GM23338 (cell line): ENCODE measurements around the gene ACP6. TPM values are rescaled to one million over a fixed set of nuclear protein-coding genes. Genes with fewer than 3 reads are reported as not detected.

Experiments
- ATAC-seq: fragments of 200-7000 bp; cut with Tn5 transposase; 3 replicates; pipeline ENCODE4 v1.9.1; 2020
- DNase-seq: peaks from one replicate; pipeline ENCODE4 v3.0.0-alpha.2; 2015; ENCODE audit warnings: low spot score
- H2AFZ ChIP-seq: fragments of 200-600 bp; sonication (generic); 2 replicates; pipeline ENCODE4 v1.8.0; 2016; ENCODE audit warnings: antibody characterized with exemption, mild to moderate bottlenecking, moderate library complexity
- H3F3A ChIP-seq: fragments of 200-600 bp; sonication (generic); replicated peaks from 2 replicates; pipeline ENCODE4 v1.8.0; 2017; ENCODE audit warnings: antibody characterized with exemption, mixed run types, low read depth
- H3K27ac ChIP-seq: fragments of 200-600 bp; sonication (generic); 2 replicates; pipeline ENCODE4 v1.6.1; 2016; ENCODE audit warnings: low read depth
- H3K27me3 ChIP-seq: fragments of 200-600 bp; sonication (generic); 2 replicates; pipeline ENCODE4 v1.8.0; 2016; ENCODE audit warnings: mild to moderate bottlenecking, mixed run types, moderate library complexity; ENCODE audit not compliant: insufficient read depth
- H3K36me3 ChIP-seq: fragments of 200-600 bp; sonication (generic); 2 replicates; pipeline ENCODE4 v1.8.0; 2016; ENCODE audit warnings: mild to moderate bottlenecking; ENCODE audit not compliant: insufficient read depth
- H3K4me1 ChIP-seq: fragments of 200-600 bp; sonication (generic); 2 replicates; pipeline ENCODE4 v1.8.0; 2016; ENCODE audit warnings: mild to moderate bottlenecking, moderate library complexity; ENCODE audit not compliant: insufficient read depth
- H3K4me2 ChIP-seq: fragments of 200-600 bp; sonication (generic); 2 replicates; pipeline ENCODE4 v1.7.1; 2017; ENCODE audit warnings: mixed run types
- H3K4me3 ChIP-seq: fragments of 200-600 bp; sonication (generic); 2 replicates; pipeline ENCODE4 v1.6.1; 2016; ENCODE audit warnings: mixed run types
- H3K79me2 ChIP-seq: fragments of 200-600 bp; sonication (generic); replicated peaks from 2 replicates; pipeline ENCODE4 v1.8.0; 2017; ENCODE audit warnings: mild to moderate bottlenecking; ENCODE audit not compliant: insufficient read depth
- H3K9me2 ChIP-seq: fragments of 200-600 bp; sonication (generic); 2 replicates; pipeline ENCODE4 v1.8.0; 2017; ENCODE audit not compliant: insufficient read depth
- H4K20me1 ChIP-seq: fragments of 200-600 bp; sonication (generic); replicated peaks from 2 replicates; pipeline ENCODE4 v1.8.0; 2017; ENCODE audit warnings: mild to moderate bottlenecking; ENCODE audit not compliant: insufficient read depth
- H3K27ac Mint-ChIP-seq: 2 replicates; pipeline ENCODE4 v1.8.0; 2020; ENCODE audit warnings: inconsistent platforms, mild to moderate bottlenecking, moderate library complexity, mixed read lengths
- H3K27me3 Mint-ChIP-seq: 3 replicates; pipeline ENCODE4 v1.8.0; 2022; ENCODE audit warnings: low read depth, mild to moderate bottlenecking, moderate library complexity, mixed read lengths, inconsistent platforms; ENCODE audit not compliant: insufficient read depth, poor library complexity
- H3K36me3 Mint-ChIP-seq: 3 replicates; pipeline ENCODE4 v1.8.0; 2021; ENCODE audit warnings: low read depth, mild to moderate bottlenecking, inconsistent platforms, moderate library complexity, mixed read lengths
- H3K4me1 Mint-ChIP-seq: 3 replicates; pipeline ENCODE4 v1.8.0; 2020; ENCODE audit warnings: mild to moderate bottlenecking, inconsistent platforms, mixed read lengths
- H3K4me3 Mint-ChIP-seq: 3 replicates; pipeline ENCODE4 v1.8.0; 2021; ENCODE audit warnings: moderate library complexity, mild to moderate bottlenecking, inconsistent platforms, mixed read lengths
- H3K9me3 Mint-ChIP-seq: 3 replicates; pipeline ENCODE4 v1.8.0; 2020; ENCODE audit warnings: moderate library complexity, mild to moderate bottlenecking, inconsistent platforms, mixed read lengths
- CREB1 ChIP-seq: fragments of 250-450 bp; sonication (Bioruptor Pico); IDR thresholded peaks from 2 replicates; pipeline ENCODE4 v1.5.0; 2020; ENCODE audit warnings: low read depth, mild to moderate bottlenecking, moderate library complexity
- EZH2 ChIP-seq: fragments of 200-600 bp; sonication (generic); IDR thresholded peaks from one replicate; pipeline ENCODE4 v1.8.0; 2017; ENCODE audit warnings: antibody characterized with exemption, mild to moderate bottlenecking, low read depth; ENCODE audit not compliant: unreplicated experiment
- EZH2phosphoT487 ChIP-seq: fragments of 200-600 bp; sonication (generic); IDR thresholded peaks from one replicate; pipeline ENCODE4 v1.8.1; 2018; ENCODE audit warnings: antibody characterized with exemption; ENCODE audit not compliant: unreplicated experiment
- JUNB ChIP-seq: IDR thresholded peaks from one replicate; pipeline ENCODE4 v1.6.1; 2016; ENCODE audit warnings: antibody characterized with exemption; ENCODE audit not compliant: unreplicated experiment
- NANOG ChIP-seq: IDR thresholded peaks from 2 replicates; pipeline ENCODE4 v1.6.1; 2016; ENCODE audit warnings: antibody characterized with exemption, borderline replicate concordance
- POLR2AphosphoS5 ChIP-seq: IDR thresholded peaks from 2 replicates; pipeline ENCODE4 v1.6.1; 2016; ENCODE audit warnings: antibody characterized with exemption, low read depth
- STAT1 ChIP-seq: IDR thresholded peaks from one replicate; pipeline ENCODE4 v1.6.1; 2016; ENCODE audit warnings: antibody characterized with exemption; ENCODE audit not compliant: unreplicated experiment
- ZNF114 ChIP-seq: fragments of 250-450 bp; sonication (Bioruptor Pico); IDR thresholded peaks from 2 replicates; pipeline ENCODE4 v1.5.0; 2020; ENCODE audit warnings: mild to moderate bottlenecking, moderate library complexity
- ZNF331 ChIP-seq: fragments of 250-450 bp; sonication (Bioruptor Pico); IDR thresholded peaks from 2 replicates; pipeline ENCODE4 v1.5.0; 2020; ENCODE audit warnings: low read depth, mild to moderate bottlenecking, moderate library complexity
- polyA plus RNA-seq: library from polyadenylated mRNA; unstranded; fragments of >200 nt; fragmentation: Nextera tagmentation; extraction: Ambion mirVana; gene quantifications from 2 replicates; pipeline ENCODE4 v1.2.1, GENCODE V29; 2016
- total RNA-seq: library from RNA; depleted of rRNA; stranded (reverse); fragments of >200 nt; shearing (Covaris generic); gene quantifications from 2 replicates; pipeline ENCODE4 v1.2.3, GENCODE V29; 2014
- TF ChIP-seq, protein P1 (sequence below): fragments of 250-450 bp; sonication (Bioruptor Pico); IDR thresholded peaks from 2 replicates; pipeline ENCODE4 v1.5.0; 2020; ENCODE audit warnings: mild to moderate bottlenecking, moderate library complexity
- TF ChIP-seq, protein P2 (sequence below): IDR thresholded peaks from one replicate; pipeline ENCODE4 v1.6.1; 2018; ENCODE audit warnings: antibody characterized with exemption; ENCODE audit not compliant: unreplicated experiment
- TF ChIP-seq, protein P3 (sequence below): IDR thresholded peaks from 2 replicates; pipeline ENCODE4 v1.6.1; 2016; ENCODE audit warnings: antibody characterized with exemption
- TF ChIP-seq, protein P4 (sequence below), 2 experiments: fragments of 200-600 bp in 1 of 2; sonication (generic) in 1 of 2; conservative IDR thresholded peaks; 2 replicates each; pipeline versions ENCODE4 v1.5.1 to v1.6.1; 2016 to 2017; ENCODE audit warnings: antibody characterized with exemption in 2 of 2, low read depth in 2 of 2, mild to moderate bottlenecking in 2 of 2, moderate library complexity in 1 of 2

ACP6 gene
- total and polyA plus RNA-seq, 2 experiments from 2014 or later: 20.6 to 26.5 TPM

DNA sequence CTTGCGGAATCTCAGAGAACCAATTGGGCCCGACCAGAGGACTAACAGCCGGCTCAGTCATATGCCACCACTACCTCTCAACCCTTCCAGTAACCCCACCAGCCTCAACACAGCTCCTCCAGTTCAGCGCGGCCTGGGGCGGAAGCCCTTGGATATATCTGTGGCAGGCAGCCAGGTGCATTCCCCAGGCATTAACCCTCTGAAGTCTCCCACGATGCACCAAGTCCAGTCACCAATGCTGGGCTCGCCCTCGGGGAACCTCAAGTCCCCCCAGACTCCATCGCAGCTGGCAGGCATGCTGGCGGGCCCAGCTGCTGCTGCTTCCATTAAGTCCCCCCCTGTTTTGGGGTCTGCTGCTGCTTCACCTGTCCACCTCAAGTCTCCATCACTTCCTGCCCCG lies 49.8 kb downstream of the ACP6 start:
- TF ChIP-seq ZNF114 (CRISPR knock-in tag) (no peak), EZH2 (no peak), POLR2AphosphoS5 (no peak), EZH2phosphoT487 (no peak), ZNF331 (CRISPR knock-in tag) (no peak), CREB1 (CRISPR knock-in tag) (no peak), STAT1 (no peak), JUNB (no peak), NANOG (no peak)
- TF ChIP-seq, protein P1, sequence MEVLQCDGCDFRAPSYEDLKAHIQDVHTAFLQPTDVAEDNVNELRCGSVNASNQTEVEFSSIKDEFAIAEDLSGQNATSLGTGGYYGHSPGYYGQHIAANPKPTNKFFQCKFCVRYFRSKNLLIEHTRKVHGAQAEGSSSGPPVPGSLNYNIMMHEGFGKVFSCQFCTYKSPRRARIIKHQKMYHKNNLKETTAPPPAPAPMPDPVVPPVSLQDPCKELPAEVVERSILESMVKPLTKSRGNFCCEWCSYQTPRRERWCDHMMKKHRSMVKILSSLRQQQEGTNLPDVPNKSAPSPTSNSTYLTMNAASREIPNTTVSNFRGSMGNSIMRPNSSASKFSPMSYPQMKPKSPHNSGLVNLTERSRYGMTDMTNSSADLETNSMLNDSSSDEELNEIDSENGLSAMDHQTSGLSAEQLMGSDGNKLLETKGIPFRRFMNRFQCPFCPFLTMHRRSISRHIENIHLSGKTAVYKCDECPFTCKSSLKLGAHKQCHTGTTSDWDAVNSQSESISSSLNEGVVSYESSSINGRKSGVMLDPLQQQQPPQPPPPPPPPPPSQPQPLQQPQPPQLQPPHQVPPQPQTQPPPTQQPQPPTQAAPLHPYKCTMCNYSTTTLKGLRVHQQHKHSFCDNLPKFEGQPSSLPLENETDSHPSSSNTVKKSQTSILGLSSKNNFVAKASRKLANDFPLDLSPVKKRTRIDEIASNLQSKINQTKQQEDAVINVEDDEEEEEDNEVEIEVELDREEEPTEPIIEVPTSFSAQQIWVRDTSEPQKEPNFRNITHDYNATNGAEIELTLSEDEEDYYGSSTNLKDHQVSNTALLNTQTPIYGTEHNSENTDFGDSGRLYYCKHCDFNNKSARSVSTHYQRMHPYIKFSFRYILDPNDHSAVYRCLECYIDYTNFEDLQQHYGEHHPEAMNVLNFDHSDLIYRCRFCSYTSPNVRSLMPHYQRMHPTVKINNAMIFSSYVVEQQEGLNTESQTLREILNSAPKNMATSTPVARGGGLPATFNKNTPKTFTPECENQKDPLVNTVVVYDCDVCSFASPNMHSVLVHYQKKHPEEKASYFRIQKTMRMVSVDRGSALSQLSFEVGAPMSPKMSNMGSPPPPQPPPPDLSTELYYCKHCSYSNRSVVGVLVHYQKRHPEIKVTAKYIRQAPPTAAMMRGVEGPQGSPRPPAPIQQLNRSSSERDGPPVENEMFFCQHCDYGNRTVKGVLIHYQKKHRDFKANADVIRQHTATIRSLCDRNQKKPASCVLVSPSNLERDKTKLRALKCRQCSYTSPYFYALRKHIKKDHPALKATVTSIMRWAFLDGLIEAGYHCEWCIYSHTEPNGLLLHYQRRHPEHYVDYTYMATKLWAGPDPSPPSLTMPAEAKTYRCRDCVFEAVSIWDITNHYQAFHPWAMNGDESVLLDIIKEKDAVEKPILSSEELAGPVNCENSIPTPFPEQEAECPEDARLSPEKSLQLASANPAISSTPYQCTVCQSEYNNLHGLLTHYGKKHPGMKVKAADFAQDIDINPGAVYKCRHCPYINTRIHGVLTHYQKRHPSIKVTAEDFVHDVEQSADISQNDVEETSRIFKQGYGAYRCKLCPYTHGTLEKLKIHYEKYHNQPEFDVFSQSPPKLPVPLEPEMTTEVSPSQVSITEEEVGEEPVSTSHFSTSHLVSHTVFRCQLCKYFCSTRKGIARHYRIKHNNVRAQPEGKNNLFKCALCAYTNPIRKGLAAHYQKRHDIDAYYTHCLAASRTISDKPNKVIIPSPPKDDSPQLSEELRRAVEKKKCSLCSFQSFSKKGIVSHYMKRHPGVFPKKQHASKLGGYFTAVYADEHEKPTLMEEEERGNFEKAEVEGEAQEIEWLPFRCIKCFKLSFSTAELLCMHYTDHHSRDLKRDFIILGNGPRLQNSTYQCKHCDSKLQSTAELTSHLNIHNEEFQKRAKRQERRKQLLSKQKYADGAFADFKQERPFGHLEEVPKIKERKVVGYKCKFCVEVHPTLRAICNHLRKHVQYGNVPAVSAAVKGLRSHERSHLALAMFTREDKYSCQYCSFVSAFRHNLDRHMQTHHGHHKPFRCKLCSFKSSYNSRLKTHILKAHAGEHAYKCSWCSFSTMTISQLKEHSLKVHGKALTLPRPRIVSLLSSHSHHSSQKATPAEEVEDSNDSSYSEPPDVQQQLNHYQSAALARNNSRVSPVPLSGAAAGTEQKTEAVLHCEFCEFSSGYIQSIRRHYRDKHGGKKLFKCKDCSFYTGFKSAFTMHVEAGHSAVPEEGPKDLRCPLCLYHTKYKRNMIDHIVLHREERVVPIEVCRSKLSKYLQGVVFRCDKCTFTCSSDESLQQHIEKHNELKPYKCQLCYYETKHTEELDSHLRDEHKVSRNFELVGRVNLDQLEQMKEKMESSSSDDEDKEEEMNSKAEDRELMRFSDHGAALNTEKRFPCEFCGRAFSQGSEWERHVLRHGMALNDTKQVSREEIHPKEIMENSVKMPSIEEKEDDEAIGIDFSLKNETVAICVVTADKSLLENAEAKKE: no peak
- TF ChIP-seq, protein P2, sequence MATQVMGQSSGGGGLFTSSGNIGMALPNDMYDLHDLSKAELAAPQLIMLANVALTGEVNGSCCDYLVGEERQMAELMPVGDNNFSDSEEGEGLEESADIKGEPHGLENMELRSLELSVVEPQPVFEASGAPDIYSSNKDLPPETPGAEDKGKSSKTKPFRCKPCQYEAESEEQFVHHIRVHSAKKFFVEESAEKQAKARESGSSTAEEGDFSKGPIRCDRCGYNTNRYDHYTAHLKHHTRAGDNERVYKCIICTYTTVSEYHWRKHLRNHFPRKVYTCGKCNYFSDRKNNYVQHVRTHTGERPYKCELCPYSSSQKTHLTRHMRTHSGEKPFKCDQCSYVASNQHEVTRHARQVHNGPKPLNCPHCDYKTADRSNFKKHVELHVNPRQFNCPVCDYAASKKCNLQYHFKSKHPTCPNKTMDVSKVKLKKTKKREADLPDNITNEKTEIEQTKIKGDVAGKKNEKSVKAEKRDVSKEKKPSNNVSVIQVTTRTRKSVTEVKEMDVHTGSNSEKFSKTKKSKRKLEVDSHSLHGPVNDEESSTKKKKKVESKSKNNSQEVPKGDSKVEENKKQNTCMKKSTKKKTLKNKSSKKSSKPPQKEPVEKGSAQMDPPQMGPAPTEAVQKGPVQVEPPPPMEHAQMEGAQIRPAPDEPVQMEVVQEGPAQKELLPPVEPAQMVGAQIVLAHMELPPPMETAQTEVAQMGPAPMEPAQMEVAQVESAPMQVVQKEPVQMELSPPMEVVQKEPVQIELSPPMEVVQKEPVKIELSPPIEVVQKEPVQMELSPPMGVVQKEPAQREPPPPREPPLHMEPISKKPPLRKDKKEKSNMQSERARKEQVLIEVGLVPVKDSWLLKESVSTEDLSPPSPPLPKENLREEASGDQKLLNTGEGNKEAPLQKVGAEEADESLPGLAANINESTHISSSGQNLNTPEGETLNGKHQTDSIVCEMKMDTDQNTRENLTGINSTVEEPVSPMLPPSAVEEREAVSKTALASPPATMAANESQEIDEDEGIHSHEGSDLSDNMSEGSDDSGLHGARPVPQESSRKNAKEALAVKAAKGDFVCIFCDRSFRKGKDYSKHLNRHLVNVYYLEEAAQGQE: no peak
- TF ChIP-seq, protein P3, sequence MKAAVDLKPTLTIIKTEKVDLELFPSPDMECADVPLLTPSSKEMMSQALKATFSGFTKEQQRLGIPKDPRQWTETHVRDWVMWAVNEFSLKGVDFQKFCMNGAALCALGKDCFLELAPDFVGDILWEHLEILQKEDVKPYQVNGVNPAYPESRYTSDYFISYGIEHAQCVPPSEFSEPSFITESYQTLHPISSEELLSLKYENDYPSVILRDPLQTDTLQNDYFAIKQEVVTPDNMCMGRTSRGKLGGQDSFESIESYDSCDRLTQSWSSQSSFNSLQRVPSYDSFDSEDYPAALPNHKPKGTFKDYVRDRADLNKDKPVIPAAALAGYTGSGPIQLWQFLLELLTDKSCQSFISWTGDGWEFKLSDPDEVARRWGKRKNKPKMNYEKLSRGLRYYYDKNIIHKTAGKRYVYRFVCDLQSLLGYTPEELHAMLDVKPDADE: no peak
- TF ChIP-seq, protein P4, sequence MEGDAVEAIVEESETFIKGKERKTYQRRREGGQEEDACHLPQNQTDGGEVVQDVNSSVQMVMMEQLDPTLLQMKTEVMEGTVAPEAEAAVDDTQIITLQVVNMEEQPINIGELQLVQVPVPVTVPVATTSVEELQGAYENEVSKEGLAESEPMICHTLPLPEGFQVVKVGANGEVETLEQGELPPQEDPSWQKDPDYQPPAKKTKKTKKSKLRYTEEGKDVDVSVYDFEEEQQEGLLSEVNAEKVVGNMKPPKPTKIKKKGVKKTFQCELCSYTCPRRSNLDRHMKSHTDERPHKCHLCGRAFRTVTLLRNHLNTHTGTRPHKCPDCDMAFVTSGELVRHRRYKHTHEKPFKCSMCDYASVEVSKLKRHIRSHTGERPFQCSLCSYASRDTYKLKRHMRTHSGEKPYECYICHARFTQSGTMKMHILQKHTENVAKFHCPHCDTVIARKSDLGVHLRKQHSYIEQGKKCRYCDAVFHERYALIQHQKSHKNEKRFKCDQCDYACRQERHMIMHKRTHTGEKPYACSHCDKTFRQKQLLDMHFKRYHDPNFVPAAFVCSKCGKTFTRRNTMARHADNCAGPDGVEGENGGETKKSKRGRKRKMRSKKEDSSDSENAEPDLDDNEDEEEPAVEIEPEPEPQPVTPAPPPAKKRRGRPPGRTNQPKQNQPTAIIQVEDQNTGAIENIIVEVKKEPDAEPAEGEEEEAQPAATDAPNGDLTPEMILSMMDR (conservative IDR thresholded peaks at IDR 0.05; ENCODE audit: low read depth in 2 of 2): no peak
- Histone ChIP-seq H3K27me3 (no peaks in the 10 kb centered on the region), H2AFZ (no peak overlapping the region), H4K20me1 (no peaks in the 10 kb centered on the region; the same call in 1 of the 2 replicates), H3K27ac (no peak overlapping the region), H3F3A (no peaks in the 10 kb centered on the region), H3K36me3 (peaks cover 28% of the 10 kb centered on the region), H3K4me2 (no peak overlapping the region), H3K9me2 (no peaks in the 10 kb centered on the region; the same call in 1 of the 2 replicates), H3K4me3 (no peak overlapping the region), H3K79me2 (no peaks in the 10 kb centered on the region), H3K4me1 (peaks cover 10% of the 10 kb centered on the region)
- no peak overlapping the region; the same call in 1 of the 2 replicates for H3K27ac Mint-ChIP-seq
- H3K36me3 Mint-ChIP-seq: peaks cover 90% of the 10 kb centered on the region
- ATAC-seq (no peak), DNase-seq (no peak)
- peaks cover 9% of the 10 kb centered on the region for H3K4me1 Mint-ChIP-seq
- H3K4me3 Mint-ChIP-seq: no peak overlapping the region
- no peaks in the 10 kb centered on the region for H3K9me3 Mint-ChIP-seq
- peaks cover 4% of the 10 kb centered on the region for H3K27me3 Mint-ChIP-seq
